OCI-LY7 (cell line): Measurements from ENCODE around the gene IQCH. TPM values are rescaled to one million over a fixed set of nuclear protein-coding genes. Genes with fewer than 3 reads are reported as not detected.
"Not testable (repeated sequence)": the region's sequence is repeated elsewhere in the genome, so short reads cannot be mapped to it uniquely, and the experiment has no call there.

Experiments used
- BruUV-seq: library from RNA; stranded (reverse); fragments of 400-500 nt; replicated peaks from 2 replicates; lab custom pipeline; 2021; lab: Mats Ljungman, UMichigan
- CTCF ChIA-PET: fragments of 300-600 bp; sonication (Branson Sonifier 250); formaldehyde crosslinking; loops from one replicate; lab custom pipeline; 2022; ENCODE audit warnings: antibody characterized with exemption; ENCODE audit not compliant: unreplicated experiment; lab: Charles Lee
- POLR2A ChIA-PET: fragments of 300-600 bp; sonication (Branson Sonifier 250); formaldehyde crosslinking; loops from one replicate; lab custom pipeline; 2022; ENCODE audit warnings: antibody characterized with exemption; lab: Charles Lee
- DNase-seq: peaks from one replicate; pipeline ENCODE4 v3.0.0-alpha.2; 2015; ENCODE audit warnings: low spot score
- H2AFZ ChIP-seq: fragments of 200-600 bp; sonication (generic), shearing (Covaris generic); 2 replicates; pipeline ENCODE4 v1.6.1; 2014; ENCODE audit warnings: mild to moderate bottlenecking, antibody characterized with exemption, low read length, moderate library complexity
- H3K27ac ChIP-seq: fragments of 200-600 bp; sonication (generic); 2 replicates; pipeline ENCODE4 v1.5.1; 2014; ENCODE audit warnings: mixed run types, low read depth, mild to moderate bottlenecking, moderate library complexity, low read length, inconsistent platforms; ENCODE audit not compliant: poor library complexity, severe bottlenecking
- H3K36me3 ChIP-seq: fragments of 200-600 bp; sonication (generic); 2 replicates; pipeline ENCODE4 v1.6.1; 2014; ENCODE audit warnings: mild to moderate bottlenecking, antibody characterized with exemption, low read length, moderate library complexity, mixed read lengths; ENCODE audit not compliant: insufficient read depth
- H3K4me1 ChIP-seq: fragments of 200-600 bp; sonication (generic); 2 replicates; pipeline ENCODE4 v1.5.1; 2014; ENCODE audit warnings: mild to moderate bottlenecking, low read length; ENCODE audit not compliant: insufficient read depth, poor library complexity, severe bottlenecking
- H3K4me2 ChIP-seq: fragments of 200-600 bp; sonication (generic); 2 replicates; pipeline ENCODE4 v1.6.1; 2014; ENCODE audit warnings: mild to moderate bottlenecking, low read length
- H3K4me3 ChIP-seq: fragments of 200-600 bp; sonication (generic); 2 replicates; pipeline ENCODE4 v1.5.1; 2014; ENCODE audit warnings: mild to moderate bottlenecking, low read depth, low read length; ENCODE audit not compliant: poor library complexity, severe bottlenecking
- H3K79me2 ChIP-seq: fragments of 200-600 bp; sonication (generic); 2 replicates; pipeline ENCODE4 v1.6.1; 2016; ENCODE audit warnings: low read depth, mild to moderate bottlenecking, low read length, moderate library complexity, mixed read lengths; ENCODE audit not compliant: insufficient read depth
- H3K9me2 ChIP-seq: fragments of 200-600 bp; sonication (generic); 2 replicates; pipeline ENCODE4 v1.6.1; 2016; ENCODE audit warnings: mild to moderate bottlenecking, low read length, mixed read lengths; ENCODE audit not compliant: insufficient read depth
- H3K9me3 ChIP-seq: fragments of 200-600 bp; sonication (generic); 2 replicates; pipeline ENCODE4 v1.6.1; 2014; ENCODE audit warnings: mild to moderate bottlenecking, mixed run types, low read length, mixed read lengths
- H4K20me1 ChIP-seq: fragments of 200-600 bp; sonication (generic); 2 replicates; pipeline ENCODE4 v1.6.1; 2014; ENCODE audit warnings: mild to moderate bottlenecking, antibody characterized with exemption, low read length, moderate library complexity, mixed read lengths; ENCODE audit not compliant: insufficient read depth
- CTCF ChIP-seq: fragments of 200-600 bp; sonication (generic); conservative IDR thresholded peaks from 2 replicates; pipeline ENCODE4 v1.5.1; 2014; ENCODE audit warnings: mild to moderate bottlenecking, antibody characterized with exemption, low read length, moderate library complexity, mixed read lengths
- EZH2phosphoT487 ChIP-seq: fragments of 200-600 bp; sonication (generic); IDR thresholded peaks from 2 replicates; pipeline ENCODE4 v1.6.1; 2018; ENCODE audit warnings: low read depth, borderline replicate concordance, mild to moderate bottlenecking, mixed run types, antibody characterized with exemption, low read length, moderate library complexity, mixed read lengths
- intact Hi-C: fragments of 100-400 bp; cut with micrococcal nuclease; formaldehyde crosslinking; loops from one replicate; pipeline ENCODE4 v1.10.0; 2022; ENCODE audit not compliant: unreplicated experiment
- total RNA-seq, 2 experiments: library from RNA; depleted of rRNA in 1 of 2; stranded (reverse); fragments of >200 nt in 1 of 2; shearing (Covaris generic) in 1 of 2; gene quantifications; 2 replicates each; pipeline ENCODE4 v1.2.3, GENCODE V29; 2014 to 2022

IQCH gene
- total RNA-seq, 2 experiments from 2014 or later = 3.9 to 5.8 TPM

GRCh38 chr15:67446449-67446848, 191.9 kb downstream of the IQCH start:
- H3K27ac ChIP-seq = no peak overlapping the region
- intact Hi-C loops = no loop called here
- BruUV-seq = no TSS peak
- no peaks in the 10 kb centered on the region for H3K9me3 ChIP-seq
- no peak overlapping the region for H2AFZ ChIP-seq
- DNase-seq = no peak
- no peak overlapping the region for H3K4me2 ChIP-seq
- H3K4me1 ChIP-seq = no peaks in the 10 kb centered on the region
- no peaks in the 10 kb centered on the region for H3K36me3 ChIP-seq
- H3K4me3 ChIP-seq = no peak overlapping the region
- POLR2A ChIA-PET = interaction anchor here (0.8 kb wide), 1 partner anchor 834 kb away, joined by 3 read pairs; no protein-coding TSS in a partner anchor
- CTCF ChIA-PET = no interaction called here
- no peaks in the 10 kb centered on the region for H3K79me2 ChIP-seq
- no peaks in the 10 kb centered on the region for H4K20me1 ChIP-seq
- TF ChIP-seq CTCF (no peak), EZH2phosphoT487 (no peak)
- H3K9me2 ChIP-seq = no peaks in the 10 kb centered on the region

- H3K4me3 ChIP-seq, H2AFZ ChIP-seq, intact Hi-C loops: not testable (repeated sequence)
Measured at GRCh38 chr15:67448372-67448771, 193.8 kb downstream of the IQCH start.

GRCh38 chr15:67453703-67454102, 199.1 kb downstream of the IQCH start:
- H3K36me3 ChIP-seq, H2AFZ ChIP-seq, H3K79me2 ChIP-seq, POLR2A ChIA-PET, H3K4me1 ChIP-seq, CTCF ChIA-PET, H3K9me2 ChIP-seq, intact Hi-C loops, H3K9me3 ChIP-seq, BruUV-seq, H3K27ac ChIP-seq, H3K4me3 ChIP-seq, H4K20me1 ChIP-seq, DNase-seq, H3K4me2 ChIP-seq: not testable (repeated sequence)

More at GRCh38 chr15:67448372-67448771, 193.8 kb downstream of the IQCH start:
- H3K4me2 ChIP-seq, H3K9me3 ChIP-seq, H3K9me2 ChIP-seq, H3K79me2 ChIP-seq, H3K36me3 ChIP-seq, H4K20me1 ChIP-seq, H3K4me1 ChIP-seq, H3K27ac ChIP-seq, BruUV-seq, DNase-seq, CTCF ChIA-PET, POLR2A ChIA-PET: not testable (repeated sequence)
